OCI-LY1 (cell line): ENCODE data around the gene NKX2-1.

ENCODE experiments used
- CTCF ChIP-seq: fragments of 200-600 bp; sonication (generic), shearing (Covaris generic); IDR thresholded peaks from 2 replicates; pipeline ENCODE4 v1.5.1; 2017; ENCODE audit warnings: mild to moderate bottlenecking, antibody characterized with exemption, low read length, moderate library complexity, mixed read lengths
- EZH2 ChIP-seq: fragments of 200-600 bp; sonication (generic), shearing (Covaris generic); IDR thresholded peaks from 2 replicates; pipeline ENCODE4 v1.8.0; 2017; ENCODE audit warnings: borderline replicate concordance, mixed run types, mild to moderate bottlenecking, antibody characterized with exemption, low read length, moderate library complexity, mixed read lengths

DNA sequence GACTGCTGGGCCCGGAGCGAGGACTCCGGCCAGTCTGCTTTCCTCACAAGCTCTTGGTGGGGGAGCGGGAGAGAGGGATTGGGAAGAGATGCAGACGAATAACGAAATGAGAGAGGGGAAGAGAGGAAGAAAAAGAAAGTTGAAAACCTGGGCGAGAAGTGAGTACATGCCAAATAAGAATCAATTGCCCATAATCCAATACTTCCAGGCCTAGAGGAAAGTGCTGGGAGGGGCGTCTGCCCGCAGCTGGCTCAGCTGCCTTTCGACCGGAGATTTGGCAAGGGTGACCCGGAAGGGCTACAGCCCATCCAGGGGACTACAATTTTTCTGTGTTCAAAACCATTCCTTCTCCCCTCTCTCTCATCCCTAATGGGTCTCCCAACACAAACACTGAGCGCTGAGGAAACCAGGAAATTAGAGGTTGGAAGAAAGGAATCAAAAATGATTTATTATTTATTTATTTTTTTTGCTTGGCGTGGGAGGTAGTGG lies 4.9 kb downstream of the NKX2-1 start:
- TF ChIP-seq CTCF, result no peak
- TF ChIP-seq EZH2, result no peak
